Loucy (cell line): ENCODE data around the gene SEC31A.

Experiments used
- EZH2phosphoT487 ChIP-seq: fragments of 200-600 bp; IDR thresholded peaks from 2 replicates; pipeline ENCODE4 v1.6.1; 2018; ENCODE audit warnings: antibody characterized with exemption, mild to moderate bottlenecking, moderate library complexity, borderline replicate concordance
- TF ChIP-seq, protein P1 (sequence below): fragments of 200-600 bp; sonication (generic); conservative IDR thresholded peaks from 2 replicates; pipeline ENCODE4 v1.5.1; 2014; ENCODE audit warnings: mild to moderate bottlenecking, antibody characterized with exemption, low read length

- TF ChIP-seq, protein P1, sequence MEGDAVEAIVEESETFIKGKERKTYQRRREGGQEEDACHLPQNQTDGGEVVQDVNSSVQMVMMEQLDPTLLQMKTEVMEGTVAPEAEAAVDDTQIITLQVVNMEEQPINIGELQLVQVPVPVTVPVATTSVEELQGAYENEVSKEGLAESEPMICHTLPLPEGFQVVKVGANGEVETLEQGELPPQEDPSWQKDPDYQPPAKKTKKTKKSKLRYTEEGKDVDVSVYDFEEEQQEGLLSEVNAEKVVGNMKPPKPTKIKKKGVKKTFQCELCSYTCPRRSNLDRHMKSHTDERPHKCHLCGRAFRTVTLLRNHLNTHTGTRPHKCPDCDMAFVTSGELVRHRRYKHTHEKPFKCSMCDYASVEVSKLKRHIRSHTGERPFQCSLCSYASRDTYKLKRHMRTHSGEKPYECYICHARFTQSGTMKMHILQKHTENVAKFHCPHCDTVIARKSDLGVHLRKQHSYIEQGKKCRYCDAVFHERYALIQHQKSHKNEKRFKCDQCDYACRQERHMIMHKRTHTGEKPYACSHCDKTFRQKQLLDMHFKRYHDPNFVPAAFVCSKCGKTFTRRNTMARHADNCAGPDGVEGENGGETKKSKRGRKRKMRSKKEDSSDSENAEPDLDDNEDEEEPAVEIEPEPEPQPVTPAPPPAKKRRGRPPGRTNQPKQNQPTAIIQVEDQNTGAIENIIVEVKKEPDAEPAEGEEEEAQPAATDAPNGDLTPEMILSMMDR: no peak
- TF ChIP-seq EZH2phosphoT487: no peak
These were observed 25.4 kb downstream of the SEC31A start for GRCh38 chr4:82865592-82865991.
